Activated naive CD4-positive, alpha-beta T cell treated with anti-CD3 and anti-CD28 coated beads for 36 hours (primary cell): ENCODE measurements around the gene SGCD. TPM values are rescaled to one million over a fixed set of nuclear protein-coding genes. Genes with fewer than 3 reads are reported as not detected.

ENCODE experiments used
- CTCF ChIA-PET: fragments of 350-600 bp; sonication (Branson Sonifier 250); formaldehyde crosslinking; loops from one replicate; lab custom pipeline; 2021; ENCODE audit warnings: antibody characterized with exemption; lab: Charles Lee
- DNase-seq: peaks from one replicate; pipeline ENCODE4 v3.0.0-alpha.2; 2020
- H3K27ac Mint-ChIP-seq: one replicate; pipeline ENCODE4 v1.8.0; 2021; ENCODE audit warnings: mild to moderate bottlenecking, mixed read lengths
- H3K27me3 Mint-ChIP-seq: one replicate; pipeline ENCODE4 v1.8.0; 2021; ENCODE audit warnings: low read depth, mixed read lengths
- H3K36me3 Mint-ChIP-seq: one replicate; pipeline ENCODE4 v1.8.0; 2021; ENCODE audit warnings: low read depth, mixed read lengths
- H3K4me1 Mint-ChIP-seq: one replicate; pipeline ENCODE4 v1.8.0; 2021; ENCODE audit warnings: low read depth, mixed read lengths
- H3K4me3 Mint-ChIP-seq: one replicate; pipeline ENCODE4 v1.8.0; 2021; ENCODE audit warnings: mild to moderate bottlenecking, moderate library complexity, mixed read lengths
- H3K9me3 Mint-ChIP-seq: one replicate; pipeline ENCODE4 v1.8.0; 2021; ENCODE audit warnings: mixed read lengths
- intact Hi-C: fragments of 100-400 bp; cut with micrococcal nuclease; formaldehyde crosslinking; loops from one replicate; pipeline ENCODE4 v1.15.1; 2023
- total RNA-seq, 2 experiments: library from RNA; stranded (reverse); gene quantifications; one replicate each; pipeline ENCODE4 v1.2.3, GENCODE V29; 2021

SGCD gene
- total RNA-seq, 2 experiments from 2014 or later, result not detected

DNA sequence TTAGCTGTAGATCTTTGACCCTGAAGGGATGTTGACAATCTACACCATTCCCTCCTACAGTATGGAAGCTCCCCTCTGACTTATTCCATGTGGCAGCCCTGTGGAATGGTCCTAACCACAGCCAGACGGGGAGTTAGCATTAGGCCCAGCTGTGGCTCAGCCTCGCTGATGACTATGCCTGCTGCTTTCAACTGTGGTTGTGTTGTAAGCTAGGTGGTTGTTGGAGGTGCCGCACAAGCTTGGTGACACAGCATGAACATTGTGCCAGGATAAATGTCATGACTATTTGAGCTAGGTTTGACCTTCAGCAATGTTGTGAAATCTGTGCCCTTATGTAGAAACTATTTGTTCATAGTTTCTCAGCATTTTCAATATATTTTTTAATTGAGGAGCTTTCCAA, 40.6 kb downstream of the SGCD start:
- intact Hi-C loops, result no loop called here
- H3K4me3 Mint-ChIP-seq, result no peak overlapping the region
- H3K27ac Mint-ChIP-seq, result no peak overlapping the region
- H3K9me3 Mint-ChIP-seq, result no peaks in the 10 kb centered on the region
- no peaks in the 10 kb centered on the region for H3K4me1 Mint-ChIP-seq
- no peaks in the 10 kb centered on the region for H3K36me3 Mint-ChIP-seq
- H3K27me3 Mint-ChIP-seq, result peaks cover 12% of the 10 kb centered on the region
- no peak for DNase-seq
- CTCF ChIA-PET, result no interaction called here

DNA sequence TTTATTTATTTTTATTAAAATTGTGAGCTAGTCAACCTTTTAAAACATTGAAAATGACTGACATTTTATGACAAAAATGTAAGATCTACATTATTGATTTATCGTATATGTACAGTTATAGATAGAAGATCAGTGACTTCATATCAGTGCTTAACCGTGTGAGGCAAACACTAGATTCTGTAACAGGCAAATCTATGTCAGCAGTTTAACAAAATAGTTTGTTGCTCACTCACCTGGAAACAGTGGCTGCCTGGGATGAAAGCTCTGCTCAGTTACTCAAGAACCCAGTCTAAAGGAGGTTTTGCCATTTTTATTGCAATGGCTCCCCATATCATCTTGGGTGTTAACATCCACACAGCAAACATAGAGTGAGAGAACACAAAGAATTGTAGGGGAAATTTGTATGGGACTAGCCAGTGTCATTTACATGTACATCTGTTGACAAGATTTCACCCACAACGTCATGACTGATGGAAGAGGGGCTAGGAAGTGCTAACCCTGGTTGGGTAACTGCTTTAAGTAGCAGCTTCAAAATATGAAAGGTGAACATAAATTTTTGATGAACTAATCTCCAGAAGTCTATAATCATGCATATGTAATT, 49.0 kb downstream of the SGCD start:
- Mint-ChIP-seq H3K9me3 (no peaks in the 10 kb centered on the region), H3K36me3 (no peaks in the 10 kb centered on the region), H3K4me1 (no peaks in the 10 kb centered on the region), H3K4me3 (no peak overlapping the region), H3K27me3 (peaks cover 6% of the 10 kb centered on the region), H3K27ac (no peak overlapping the region)
- CTCF ChIA-PET, result interaction anchor here (0.6 kb wide), 1 partner anchor 38 kb away, joined by 3 read pairs; no protein-coding TSS in a partner anchor
- intact Hi-C loops, result no loop called here
- DNase-seq, result no peak

DNA sequence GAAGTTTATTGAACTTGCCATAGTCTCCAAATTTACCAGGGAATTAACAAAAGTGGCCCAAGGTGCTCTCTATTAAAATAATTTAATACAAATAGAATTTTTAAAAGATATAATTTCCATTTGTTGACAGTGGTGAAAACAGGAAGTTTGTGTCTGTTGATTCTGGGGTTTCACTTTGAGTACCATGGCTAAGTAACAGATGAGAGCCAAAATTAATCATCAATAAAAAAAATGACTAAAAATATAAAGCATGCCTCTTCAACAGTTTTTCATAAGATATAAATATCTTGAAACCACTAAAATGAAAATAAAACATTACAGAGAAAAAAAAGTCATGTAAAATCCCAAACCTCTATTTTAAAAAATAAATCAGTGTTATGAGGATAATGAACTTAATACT, 49.8 kb downstream of the SGCD start:
- Mint-ChIP-seq H3K9me3 (no peaks in the 10 kb centered on the region), H3K4me1 (no peaks in the 10 kb centered on the region), H3K27me3 (peaks cover 9% of the 10 kb centered on the region), H3K36me3 (no peaks in the 10 kb centered on the region), H3K4me3 (no peak overlapping the region), H3K27ac (no peak overlapping the region)
- intact Hi-C loops, result no loop called here
- no peak for DNase-seq
- CTCF ChIA-PET, result interaction anchor here (0.6 kb wide), 1 partner anchor 37 kb away, joined by 3 read pairs; no protein-coding TSS in a partner anchor

DNA sequence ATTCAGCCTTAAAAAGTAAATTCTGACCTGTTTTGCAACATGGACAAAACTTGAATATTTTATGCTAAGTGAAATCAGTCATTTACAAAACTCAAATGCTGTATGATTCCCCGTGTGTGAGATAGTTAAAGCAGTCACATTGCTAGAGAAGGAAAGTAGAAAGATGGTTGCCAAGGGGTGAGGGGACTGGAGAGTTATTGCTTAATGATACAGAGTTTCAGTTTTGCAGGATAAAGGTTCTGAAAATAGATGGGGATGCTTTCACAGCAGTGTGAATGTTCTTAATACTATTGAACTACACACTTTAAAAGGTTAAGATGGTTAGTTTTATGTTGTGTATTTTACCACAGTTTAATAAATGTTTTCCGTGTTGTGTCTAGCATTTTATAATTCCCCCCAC, 51.2 kb downstream of the SGCD start:
- Mint-ChIP-seq H3K4me3 (no peak overlapping the region), H3K27me3 (peaks cover 9% of the 10 kb centered on the region), H3K4me1 (no peaks in the 10 kb centered on the region), H3K36me3 (no peaks in the 10 kb centered on the region), H3K27ac (no peak overlapping the region), H3K9me3 (no peaks in the 10 kb centered on the region)
- intact Hi-C loops, result no loop called here
- CTCF ChIA-PET, result no interaction called here
- DNase-seq, result no peak

DNA sequence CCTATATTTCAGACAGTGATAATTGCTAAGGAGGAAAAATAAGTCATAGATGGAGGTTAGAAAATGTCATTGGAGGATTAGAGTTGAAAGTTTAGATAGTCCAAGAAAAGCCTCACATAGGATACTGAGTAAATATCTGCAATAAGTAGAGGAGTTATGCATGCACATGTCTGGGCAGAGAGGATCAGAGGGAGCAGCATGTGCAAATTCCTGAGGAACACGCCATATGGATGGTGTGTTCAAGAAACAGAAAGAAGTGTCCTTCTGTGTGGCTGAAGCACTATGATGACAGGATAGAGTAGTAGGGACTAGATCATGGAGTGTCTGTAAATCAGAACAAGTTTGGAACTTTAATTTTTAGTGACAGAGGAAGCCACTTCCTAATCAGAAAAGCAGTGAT, 52.2 kb downstream of the SGCD start:
- Mint-ChIP-seq H3K27me3 (peaks cover 9% of the 10 kb centered on the region), H3K4me3 (no peak overlapping the region), H3K4me1 (no peaks in the 10 kb centered on the region), H3K9me3 (no peaks in the 10 kb centered on the region), H3K27ac (no peak overlapping the region), H3K36me3 (no peaks in the 10 kb centered on the region)
- CTCF ChIA-PET, result no interaction called here
- no peak for DNase-seq
- intact Hi-C loops, result no loop called here

DNA sequence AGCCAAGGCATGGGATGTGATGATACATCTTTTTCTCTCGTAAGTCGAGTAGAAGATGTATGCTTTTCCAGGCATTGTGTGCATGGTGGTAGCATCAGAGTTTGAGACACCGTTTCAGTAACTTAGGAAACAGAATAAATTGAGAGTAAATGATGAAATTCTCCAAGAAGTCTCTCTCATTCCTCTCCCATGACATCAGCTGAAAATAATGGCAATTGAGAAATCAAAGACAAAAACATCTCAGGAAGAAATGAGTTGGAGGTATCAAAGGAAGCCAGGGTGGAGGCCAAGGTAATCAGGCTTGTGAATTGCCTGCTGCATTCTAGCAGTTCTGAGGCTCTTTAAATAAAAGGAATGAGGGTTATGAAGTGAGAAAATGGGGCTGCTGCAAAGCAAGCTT, 53.9 kb downstream of the SGCD start:
- no peaks in the 10 kb centered on the region for H3K4me1 Mint-ChIP-seq
- H3K27ac Mint-ChIP-seq, result no peak overlapping the region
- CTCF ChIA-PET, result no interaction called here
- H3K36me3 Mint-ChIP-seq, result no peaks in the 10 kb centered on the region
- no peak overlapping the region for H3K4me3 Mint-ChIP-seq
- no peak for DNase-seq
- no peaks in the 10 kb centered on the region for H3K9me3 Mint-ChIP-seq
- intact Hi-C loops, result no loop called here
- H3K27me3 Mint-ChIP-seq, result peaks cover 9% of the 10 kb centered on the region

- Mint-ChIP-seq H3K36me3 (no peaks in the 10 kb centered on the region), H3K4me1 (no peaks in the 10 kb centered on the region), H3K27me3 (peaks cover 9% of the 10 kb centered on the region), H3K27ac (no peak overlapping the region), H3K9me3 (no peaks in the 10 kb centered on the region), H3K4me3 (no peak overlapping the region)
- intact Hi-C loops, result no loop called here
- CTCF ChIA-PET, result no interaction called here
- no peak for DNase-seq
Measured at GRCh38 chr5:156383510-156384265, 56.7 kb downstream of the SGCD start.

DNA sequence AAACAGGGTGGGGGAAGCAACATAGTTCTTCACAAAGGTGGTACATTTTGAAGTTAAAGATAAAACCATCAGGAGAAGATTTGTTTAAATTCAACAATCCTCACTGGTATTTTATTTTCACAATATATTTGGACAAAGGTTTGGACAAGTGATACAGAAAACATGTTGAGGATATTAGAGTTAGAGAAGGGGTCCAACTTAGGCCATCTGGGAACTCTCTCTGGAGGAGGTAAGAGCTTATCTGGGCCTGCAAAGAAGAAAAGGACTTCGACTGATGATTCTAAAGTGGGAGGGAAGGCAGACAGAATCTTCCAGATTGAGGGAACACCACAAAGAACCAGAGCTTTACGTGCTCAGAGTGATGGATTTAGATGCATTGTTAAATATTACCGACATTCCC, 58.5 kb downstream of the SGCD start:
- H3K36me3 Mint-ChIP-seq, result no peaks in the 10 kb centered on the region
- no peak overlapping the region for H3K4me3 Mint-ChIP-seq
- peaks cover 8% of the 10 kb centered on the region for H3K27me3 Mint-ChIP-seq
- H3K9me3 Mint-ChIP-seq, result no peaks in the 10 kb centered on the region
- no peak for DNase-seq
- intact Hi-C loops, result no loop called here
- H3K4me1 Mint-ChIP-seq, result no peaks in the 10 kb centered on the region
- no peak overlapping the region for H3K27ac Mint-ChIP-seq
- CTCF ChIA-PET, result no interaction called here

- no peak for DNase-seq
- H3K27ac Mint-ChIP-seq, result no peak overlapping the region
- no peaks in the 10 kb centered on the region for H3K9me3 Mint-ChIP-seq
- no peaks in the 10 kb centered on the region for H3K36me3 Mint-ChIP-seq
- no peak overlapping the region for H3K4me3 Mint-ChIP-seq
- intact Hi-C loops, result no loop called here
- H3K4me1 Mint-ChIP-seq, result no peaks in the 10 kb centered on the region
- CTCF ChIA-PET, result no interaction called here
- H3K27me3 Mint-ChIP-seq, result no peaks in the 10 kb centered on the region
Measured at GRCh38 chr5:156386976-156387375, 60.0 kb downstream of the SGCD start.

- H3K27ac Mint-ChIP-seq, result no peak overlapping the region
Measured at GRCh38 chr5:156387391-156387790, 60.4 kb downstream of the SGCD start.

DNA sequence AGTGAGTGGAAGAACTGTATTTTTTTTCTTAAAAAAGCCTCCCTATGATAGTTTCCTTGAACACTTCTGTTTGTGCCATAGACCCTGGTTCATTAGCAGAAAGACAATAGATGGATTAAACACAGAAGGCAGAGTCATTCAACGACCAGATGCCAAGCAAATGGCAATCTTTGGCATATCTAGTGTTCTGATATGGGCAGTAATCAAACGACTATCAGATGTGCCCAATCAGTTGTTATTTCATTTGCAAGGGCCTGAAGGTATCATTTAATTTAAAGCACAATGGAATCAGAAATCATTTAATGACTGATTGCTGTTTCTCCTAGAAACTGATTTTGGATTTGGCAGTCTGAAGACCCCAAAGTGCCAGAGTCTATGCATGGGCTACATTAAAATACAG, 61.3 kb downstream of the SGCD start:
- H3K27ac Mint-ChIP-seq, result no peak overlapping the region
- CTCF ChIA-PET, result no interaction called here

More at GRCh38 chr5:156387391-156387790, 60.4 kb downstream of the SGCD start:
- Mint-ChIP-seq H3K4me3 (no peak overlapping the region), H3K27me3 (no peaks in the 10 kb centered on the region), H3K4me1 (no peaks in the 10 kb centered on the region), H3K36me3 (no peaks in the 10 kb centered on the region), H3K9me3 (no peaks in the 10 kb centered on the region)
- intact Hi-C loops, result no loop called here
- no peak for DNase-seq
- CTCF ChIA-PET, result no interaction called here

DNA sequence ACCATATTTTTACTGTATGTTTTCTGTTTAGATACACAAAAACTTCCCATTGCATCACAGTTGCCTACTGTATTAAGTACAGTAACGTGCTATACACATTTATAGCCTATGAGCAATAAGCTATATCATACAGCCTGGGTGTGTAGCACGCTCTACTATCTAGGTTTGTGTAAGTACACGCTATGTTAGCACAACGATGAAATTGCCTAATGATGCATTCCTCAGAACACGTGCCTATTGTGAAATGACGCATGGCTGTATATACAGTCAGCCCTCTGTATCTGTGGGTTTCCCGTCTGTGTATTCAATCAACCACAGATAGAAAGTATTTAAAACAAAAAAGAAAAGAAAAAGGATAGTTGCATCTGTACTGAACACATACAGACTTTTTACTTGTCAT, 64.2 kb downstream of the SGCD start:
- Mint-ChIP-seq H3K36me3 (no peaks in the 10 kb centered on the region), H3K27me3 (peaks cover 4% of the 10 kb centered on the region), H3K27ac (no peak overlapping the region), H3K9me3 (no peaks in the 10 kb centered on the region), H3K4me3 (no peak overlapping the region), H3K4me1 (no peaks in the 10 kb centered on the region)
- CTCF ChIA-PET, result no interaction called here
- intact Hi-C loops, result no loop called here
- no peak for DNase-seq

More for the DNA sequence above, 61.3 kb downstream of the SGCD start:
- intact Hi-C loops, result no loop called here
- Mint-ChIP-seq H3K4me3 (no peak overlapping the region), H3K4me1 (no peaks in the 10 kb centered on the region), H3K36me3 (no peaks in the 10 kb centered on the region), H3K27me3 (no peaks in the 10 kb centered on the region), H3K9me3 (no peaks in the 10 kb centered on the region)
- DNase-seq, result no peak

- H3K36me3 Mint-ChIP-seq, result no peaks in the 10 kb centered on the region
- no peaks in the 10 kb centered on the region for H3K9me3 Mint-ChIP-seq
- no peaks in the 10 kb centered on the region for H3K4me1 Mint-ChIP-seq
- CTCF ChIA-PET, result no interaction called here
- peaks cover 4% of the 10 kb centered on the region for H3K27me3 Mint-ChIP-seq
- no peak overlapping the region for H3K4me3 Mint-ChIP-seq
- intact Hi-C loops, result no loop called here
- no peak for DNase-seq
- H3K27ac Mint-ChIP-seq, result no peak overlapping the region
Measured at GRCh38 chr5:156393980-156394379, 67.0 kb downstream of the SGCD start.
